AG09309 (cell line): ENCODE measurements around the gene GDF7.

Experiments
- DNase-seq: peaks from one replicate; pipeline ENCODE4 v3.0.0-alpha.2; 2010; ENCODE audit warnings: low read depth
- H3K4me3 ChIP-seq: 2 replicates; pipeline ENCODE4 v1.5.1; 2011; ENCODE audit warnings: mild to moderate bottlenecking, low read depth, low read length, moderate library complexity; ENCODE audit not compliant: control insufficient read depth
- CTCF ChIP-seq: IDR thresholded peaks from 2 replicates; pipeline ENCODE4 v1.5.1; 2011; ENCODE audit warnings: mild to moderate bottlenecking, low read depth, low read length, inconsistent platforms; ENCODE audit not compliant: insufficient read depth, control insufficient read depth; ENCODE audit errors: missing control alignments

Gene GDF7

GRCh38 chr2:20673686-20674308 lies 6.9 kb downstream of the GDF7 start:
- DNase-seq = no peak
- H3K4me3 ChIP-seq = no peak overlapping the region
- no peak for TF ChIP-seq CTCF

- H3K4me3 ChIP-seq = no peak overlapping the region
- no peak for DNase-seq
- TF ChIP-seq CTCF = no peak
Measured at GRCh38 chr2:20674309-20674965, 7.5 kb downstream of the GDF7 start.

- peak; percentile 45 for DNase-seq
- no peak for TF ChIP-seq CTCF
- H3K4me3 ChIP-seq = no peak overlapping the region
Measured at GRCh38 chr2:20674974-20675679, 8.2 kb downstream of the GDF7 start.

- no peak overlapping the region for H3K4me3 ChIP-seq
- no peak for DNase-seq
- TF ChIP-seq CTCF = no peak
Measured at GRCh38 chr2:20675701-20676352, 8.9 kb downstream of the GDF7 start.

- no peak for TF ChIP-seq CTCF
- DNase-seq = no peak
- no peak overlapping the region for H3K4me3 ChIP-seq
Measured at GRCh38 chr2:20676353-20677215, 9.6 kb downstream of the GDF7 start.
